ENCODE measurements around the gene GGT5.
"Not testable (repeated sequence)": the region's sequence is repeated elsewhere in the genome, so short reads cannot be mapped to it uniquely, and the experiment has no call there.

GRCh38 chr22:24253126-24253525 lies 8.2 kb upstream of the GGT5 start:
- TF ChIP-seq, protein P1, sequence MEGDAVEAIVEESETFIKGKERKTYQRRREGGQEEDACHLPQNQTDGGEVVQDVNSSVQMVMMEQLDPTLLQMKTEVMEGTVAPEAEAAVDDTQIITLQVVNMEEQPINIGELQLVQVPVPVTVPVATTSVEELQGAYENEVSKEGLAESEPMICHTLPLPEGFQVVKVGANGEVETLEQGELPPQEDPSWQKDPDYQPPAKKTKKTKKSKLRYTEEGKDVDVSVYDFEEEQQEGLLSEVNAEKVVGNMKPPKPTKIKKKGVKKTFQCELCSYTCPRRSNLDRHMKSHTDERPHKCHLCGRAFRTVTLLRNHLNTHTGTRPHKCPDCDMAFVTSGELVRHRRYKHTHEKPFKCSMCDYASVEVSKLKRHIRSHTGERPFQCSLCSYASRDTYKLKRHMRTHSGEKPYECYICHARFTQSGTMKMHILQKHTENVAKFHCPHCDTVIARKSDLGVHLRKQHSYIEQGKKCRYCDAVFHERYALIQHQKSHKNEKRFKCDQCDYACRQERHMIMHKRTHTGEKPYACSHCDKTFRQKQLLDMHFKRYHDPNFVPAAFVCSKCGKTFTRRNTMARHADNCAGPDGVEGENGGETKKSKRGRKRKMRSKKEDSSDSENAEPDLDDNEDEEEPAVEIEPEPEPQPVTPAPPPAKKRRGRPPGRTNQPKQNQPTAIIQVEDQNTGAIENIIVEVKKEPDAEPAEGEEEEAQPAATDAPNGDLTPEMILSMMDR (IDR thresholded peaks at IDR 0.05; ENCODE audit: low read length) = not testable (repeated sequence)
- TF ChIP-seq EZH2phosphoT487 (IDR thresholded peaks at IDR 0.05; ENCODE audit: low read length); EZH2 (optimal IDR thresholded peaks at IDR 0.05; ENCODE audit: low read depth, low read length): not testable (repeated sequence)

Measured in MM.1S (cell line).